ENCODE results near the gene RPTOR. TPM values are rescaled to one million over a fixed set of nuclear protein-coding genes. Genes with fewer than 3 reads are reported as not detected.
"Not testable (repeated sequence)": the region's sequence is repeated elsewhere in the genome, so short reads cannot be mapped to it uniquely, and the experiment has no call there.

The RPTOR gene
- total RNA-seq, 1 experiment from 2014 or later: 66.7 TPM

GRCh38 chr17:80574496-80574895 lies 29.9 kb downstream of the RPTOR start:
- H3K27me3 ChIP-seq (replicated peaks; ENCODE audit: control insufficient read depth, insufficient read depth, low read length): no peaks in the 10 kb centered on the region
- H3K36me3 ChIP-seq (ENCODE audit: control insufficient read depth, insufficient read depth, low read length): no peaks in the 10 kb centered on the region
- intact Hi-C loops (cut with micrococcal nuclease; ENCODE audit: unreplicated experiment): no loop called here
- H3K4me1 ChIP-seq: no peaks in the 10 kb centered on the region
- H3K27ac Mint-ChIP-seq (ENCODE audit: unreplicated experiment): no peak overlapping the region
- no peaks in the 10 kb centered on the region for H3K9me3 ChIP-seq
- ChIA-PET POLR2A (no interaction called here), CTCF (interaction anchor here (0.7 kb wide), 3 partner anchors 55 to 604 kb away, joined by 3 to 4 read pairs (median 3); no protein-coding TSS in a partner anchor)
- DNase-seq: no peak
- peaks cover 10% of the 10 kb centered on the region for H3K36me3 Mint-ChIP-seq (ENCODE audit: insufficient read depth, unreplicated experiment)
- no peaks in the 10 kb centered on the region for H3K27me3 Mint-ChIP-seq (ENCODE audit: insufficient read depth, unreplicated experiment)
- no peaks in the 10 kb centered on the region for H3K9me3 Mint-ChIP-seq (ENCODE audit: unreplicated experiment)
- H3K4me1 Mint-ChIP-seq (ENCODE audit: low read depth, unreplicated experiment): peaks cover 21% of the 10 kb centered on the region
- no peak overlapping the region for H3K4me3 Mint-ChIP-seq (ENCODE audit: unreplicated experiment)
- no TSS peak for BruUV-seq (replicated peaks)
- H3K4me3 ChIP-seq (ENCODE audit: low read depth, low read length): no peak overlapping the region
- TF ChIP-seq CTCF (IDR thresholded peaks at IDR 0.05; ENCODE audit: insufficient read depth in 1 of 2, low read depth in 1 of 2, low read length in 1 of 2, severe bottlenecking in 1 of 2, unreplicated experiment in 1 of 2): no peak

DNA sequence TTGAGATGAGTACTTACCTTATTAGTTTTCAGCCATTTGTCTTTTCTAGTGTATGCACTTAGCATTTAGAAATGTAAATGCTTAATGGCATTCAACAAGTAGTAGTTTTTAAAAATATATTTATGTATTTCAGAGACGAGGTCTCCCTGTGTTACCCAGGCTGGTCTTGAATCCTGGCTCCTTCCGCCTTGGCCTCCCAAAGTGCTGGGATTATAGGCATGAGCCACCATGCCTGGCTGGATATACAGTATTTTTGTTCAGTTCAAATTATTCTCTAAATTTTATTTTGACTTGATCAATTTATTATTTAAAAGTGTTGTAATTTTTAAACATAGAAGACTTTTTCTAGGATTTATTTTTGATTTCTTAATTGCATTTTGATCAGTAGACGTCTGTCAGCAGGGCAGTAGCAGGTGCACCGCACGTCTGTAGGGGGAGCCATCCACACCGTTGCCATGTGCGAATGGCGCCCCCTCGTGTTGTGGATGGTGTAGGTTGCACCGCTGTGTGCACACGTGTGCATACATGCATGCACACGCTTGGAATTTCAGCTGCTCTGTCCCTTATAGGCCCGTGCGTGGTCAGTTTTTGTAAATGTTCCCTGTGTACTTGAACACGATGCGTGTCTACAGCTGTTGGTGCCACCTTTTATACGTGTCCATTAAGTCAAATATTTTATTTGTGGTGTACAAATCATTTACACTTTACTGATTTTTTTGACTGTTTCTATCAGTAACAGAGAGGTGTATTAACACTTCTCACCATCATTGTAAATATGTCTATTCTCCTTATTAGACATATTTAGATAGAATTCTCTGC lies 30.6 kb downstream of the RPTOR start:
- no peaks in the 10 kb centered on the region for H3K4me1 ChIP-seq
- H3K9me3 Mint-ChIP-seq (ENCODE audit: unreplicated experiment): no peaks in the 10 kb centered on the region
- H3K36me3 Mint-ChIP-seq (ENCODE audit: insufficient read depth, unreplicated experiment): peaks cover 10% of the 10 kb centered on the region
- no peak overlapping the region for H3K4me3 ChIP-seq (ENCODE audit: low read depth, low read length)
- BruUV-seq (replicated peaks): no TSS peak
- H3K4me3 Mint-ChIP-seq (ENCODE audit: unreplicated experiment): no peak overlapping the region
- H3K9me3 ChIP-seq: no peaks in the 10 kb centered on the region
- intact Hi-C loops (cut with micrococcal nuclease; ENCODE audit: unreplicated experiment): loop anchor here (1.0 to 5.0 kb wide), 4 partner anchors 25 to 148 kb away; no protein-coding TSS in a partner anchor
- H3K27ac Mint-ChIP-seq (ENCODE audit: unreplicated experiment): no peak overlapping the region
- CTCF ChIA-PET: interaction anchor here (0.6 to 0.7 kb wide), 6 partner anchors 10 to 605 kb away, joined by 3 to 5 read pairs (median 4); no protein-coding TSS in a partner anchor
- POLR2A ChIA-PET: no interaction called here
- H3K4me1 Mint-ChIP-seq (ENCODE audit: low read depth, unreplicated experiment): peaks cover 15% of the 10 kb centered on the region
- H3K27me3 ChIP-seq (replicated peaks; ENCODE audit: control insufficient read depth, insufficient read depth, low read length): no peaks in the 10 kb centered on the region
- H3K36me3 ChIP-seq (ENCODE audit: control insufficient read depth, insufficient read depth, low read length): no peaks in the 10 kb centered on the region
- peak; percentile 85 to 92 for DNase-seq
- TF ChIP-seq CTCF (IDR thresholded peaks at IDR 0.05; ENCODE audit: insufficient read depth in 1 of 2, low read depth in 1 of 2, low read length in 1 of 2, severe bottlenecking in 1 of 2, unreplicated experiment in 1 of 2): peak; percentile 99 to 100
- no peaks in the 10 kb centered on the region for H3K27me3 Mint-ChIP-seq (ENCODE audit: insufficient read depth, unreplicated experiment)

- H3K36me3 ChIP-seq (ENCODE audit: control insufficient read depth, insufficient read depth, low read length): no peaks in the 10 kb centered on the region
- Mint-ChIP-seq H3K36me3 (ENCODE audit: insufficient read depth, unreplicated experiment) (peaks cover 15% of the 10 kb centered on the region), H3K9me3 (ENCODE audit: unreplicated experiment) (no peaks in the 10 kb centered on the region), H3K27ac (ENCODE audit: unreplicated experiment) (no peak overlapping the region), H3K27me3 (ENCODE audit: insufficient read depth, unreplicated experiment) (no peaks in the 10 kb centered on the region), H3K4me1 (ENCODE audit: low read depth, unreplicated experiment) (peaks cover 15% of the 10 kb centered on the region), H3K4me3 (ENCODE audit: unreplicated experiment) (no peak overlapping the region)
- TF ChIP-seq CTCF (IDR thresholded peaks at IDR 0.05; ENCODE audit: insufficient read depth in 1 of 2, low read depth in 1 of 2, low read length in 1 of 2, severe bottlenecking in 1 of 2, unreplicated experiment in 1 of 2): no peak
- intact Hi-C loops (cut with micrococcal nuclease; ENCODE audit: unreplicated experiment): loop anchor here (5.0 kb wide), 1 partner anchor 106 kb away; no protein-coding TSS in a partner anchor
- H3K4me3 ChIP-seq (ENCODE audit: low read depth, low read length): no peak overlapping the region
- DNase-seq: no peak
- BruUV-seq (replicated peaks): no TSS peak
- ChIA-PET POLR2A (no interaction called here), CTCF (interaction anchor here (0.6 to 1.1 kb wide), 2 partner anchors 72 to 449 kb away, joined by 4 to 8 read pairs; no protein-coding TSS in a partner anchor)
- H3K27me3 ChIP-seq (replicated peaks; ENCODE audit: control insufficient read depth, insufficient read depth, low read length): no peaks in the 10 kb centered on the region
- no peaks in the 10 kb centered on the region for H3K4me1 ChIP-seq
- no peaks in the 10 kb centered on the region for H3K9me3 ChIP-seq
These were observed 33.4 kb downstream of the RPTOR start for GRCh38 chr17:80577876-80578570.

DNA sequence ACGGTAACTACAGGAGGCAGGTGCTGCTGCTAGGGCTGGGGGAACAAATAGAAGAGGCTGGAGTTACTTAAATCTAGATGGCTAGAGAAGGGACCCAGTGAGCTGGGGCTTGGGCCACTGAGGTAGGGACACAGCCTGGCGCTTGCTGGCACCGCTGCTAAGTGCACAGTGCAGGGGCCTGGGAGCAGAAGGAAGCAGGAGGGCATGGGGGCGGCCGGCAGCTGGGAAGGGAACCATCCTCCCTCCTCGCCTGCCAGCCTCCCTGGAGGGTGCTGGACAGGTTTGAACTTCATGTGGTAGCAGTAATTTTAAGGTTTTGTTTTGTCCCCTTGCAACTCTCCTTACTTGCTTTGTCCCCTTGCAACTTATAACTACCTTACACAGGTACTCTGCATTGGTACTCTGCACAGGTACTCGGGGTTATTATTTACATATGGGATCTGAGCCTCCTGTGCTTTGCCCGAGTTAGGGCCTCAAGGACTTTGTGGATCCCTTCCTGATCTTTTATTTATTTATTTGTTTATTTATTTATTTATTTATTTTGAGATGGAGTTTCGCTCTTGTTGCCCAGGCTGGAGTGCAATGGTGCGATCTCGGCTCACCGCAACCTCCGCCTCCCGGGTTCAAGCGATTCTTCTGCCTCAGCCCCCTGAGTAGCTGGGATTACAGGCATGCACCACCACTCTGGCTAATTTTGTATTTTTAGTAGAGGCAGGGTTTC lies 34.2 kb downstream of the RPTOR start:
- peaks cover 15% of the 10 kb centered on the region for H3K36me3 Mint-ChIP-seq (ENCODE audit: insufficient read depth, unreplicated experiment)
- H3K9me3 ChIP-seq; H3K9me3 Mint-ChIP-seq (ENCODE audit: unreplicated experiment); BruUV-seq (replicated peaks); DNase-seq; H3K27me3 ChIP-seq (replicated peaks; ENCODE audit: control insufficient read depth, insufficient read depth, low read length); H3K4me3 ChIP-seq (ENCODE audit: low read depth, low read length); H3K4me3 Mint-ChIP-seq (ENCODE audit: unreplicated experiment); POLR2A ChIA-PET; H3K36me3 ChIP-seq (ENCODE audit: control insufficient read depth, insufficient read depth, low read length); H3K27me3 Mint-ChIP-seq (ENCODE audit: insufficient read depth, unreplicated experiment); H3K4me1 ChIP-seq; CTCF ChIA-PET; H3K27ac Mint-ChIP-seq (ENCODE audit: unreplicated experiment): not testable (repeated sequence)
- intact Hi-C loops (cut with micrococcal nuclease; ENCODE audit: unreplicated experiment): loop anchor here (5.0 kb wide), 1 partner anchor 107 kb away; no protein-coding TSS in a partner anchor
- peaks cover 15% of the 10 kb centered on the region for H3K4me1 Mint-ChIP-seq (ENCODE audit: low read depth, unreplicated experiment)
